ENCODE measurements around the gene PSKH1.

- TF ChIP-seq, protein P1, sequence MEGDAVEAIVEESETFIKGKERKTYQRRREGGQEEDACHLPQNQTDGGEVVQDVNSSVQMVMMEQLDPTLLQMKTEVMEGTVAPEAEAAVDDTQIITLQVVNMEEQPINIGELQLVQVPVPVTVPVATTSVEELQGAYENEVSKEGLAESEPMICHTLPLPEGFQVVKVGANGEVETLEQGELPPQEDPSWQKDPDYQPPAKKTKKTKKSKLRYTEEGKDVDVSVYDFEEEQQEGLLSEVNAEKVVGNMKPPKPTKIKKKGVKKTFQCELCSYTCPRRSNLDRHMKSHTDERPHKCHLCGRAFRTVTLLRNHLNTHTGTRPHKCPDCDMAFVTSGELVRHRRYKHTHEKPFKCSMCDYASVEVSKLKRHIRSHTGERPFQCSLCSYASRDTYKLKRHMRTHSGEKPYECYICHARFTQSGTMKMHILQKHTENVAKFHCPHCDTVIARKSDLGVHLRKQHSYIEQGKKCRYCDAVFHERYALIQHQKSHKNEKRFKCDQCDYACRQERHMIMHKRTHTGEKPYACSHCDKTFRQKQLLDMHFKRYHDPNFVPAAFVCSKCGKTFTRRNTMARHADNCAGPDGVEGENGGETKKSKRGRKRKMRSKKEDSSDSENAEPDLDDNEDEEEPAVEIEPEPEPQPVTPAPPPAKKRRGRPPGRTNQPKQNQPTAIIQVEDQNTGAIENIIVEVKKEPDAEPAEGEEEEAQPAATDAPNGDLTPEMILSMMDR (IDR thresholded peaks at IDR 0.05 in 8 of 11, conservative IDR thresholded peaks at IDR 0.05 in 3 of 11) = no peak
- TF ChIP-seq POLR2A (IDR thresholded peaks at IDR 0.05) = no peak
- TF ChIP-seq POLR2AphosphoS5 (IDR thresholded peaks at IDR 0.05) = no peak
Measured at GRCh38 chr16:67901734-67902133, 8.7 kb downstream of the PSKH1 start.
